ENCODE data around the gene COIL. TPM values are rescaled to one million over a fixed set of nuclear protein-coding genes. Genes with fewer than 3 reads are reported as not detected.

The COIL gene
- total and polyA plus RNA-seq, 2 donors (not counting 1 experiment from before 2014, with no cell fraction given): 3.7 to 19.8 TPM

- Histone ChIP-seq H2AFZ (ENCODE audit: insufficient read depth, low read depth, low read length, poor library complexity, severe bottlenecking) (peak overlapping the region; percentile 77), H3K9me3 (ENCODE audit: control extremely low read depth in 1 of 3, control insufficient read depth in 2 of 3, insufficient read depth in 1 of 3, low read length in 2 of 3) (no peaks in the 10 kb centered on the region), H3K27me3 (replicated peaks in 1 of 4; ENCODE audit: control extremely low read depth in 1 of 4, control insufficient read depth in 3 of 4, insufficient read depth in 4 of 4, low read length in 3 of 4) (no peaks in the 10 kb centered on the region), H3K4me3 (ENCODE audit: control extremely low read depth in 1 of 5, extremely low read depth in 1 of 5, insufficient read depth in 1 of 5, low read depth in 2 of 5, low read length in 4 of 5) (peak overlapping the region in 3 of 5 experiments; percentile 41 to 54 (median 50)), H3K27ac (ENCODE audit: low read length in 2 of 2) (no peak overlapping the region), H3K79me2 (ENCODE audit: control insufficient read depth, insufficient read depth, low read length) (no peaks in the 10 kb centered on the region), H3K9ac (ENCODE audit: low read length) (peak overlapping the region; percentile 49), H3K4me1 (ENCODE audit: control insufficient read depth in 2 of 2, insufficient read depth in 2 of 2, low read length in 2 of 2) (peaks cover 14 to 15% of the 10 kb centered on the region in 2 donors), H3K4me2 (replicated peaks; ENCODE audit: low read depth, low read length, poor library complexity, severe bottlenecking) (peak overlapping the region; percentile 67), H3K36me3 (replicated peaks in 1 of 2; ENCODE audit: control extremely low read depth in 1 of 2, control insufficient read depth in 1 of 2, extremely low read depth in 1 of 2, insufficient read depth in 2 of 2, low read length in 1 of 2) (no peaks in the 10 kb centered on the region), H4K20me1 (ENCODE audit: control insufficient read depth, insufficient read depth, low read length, poor library complexity, severe bottlenecking) (no peaks in the 10 kb centered on the region)
- TF ChIP-seq CTCF (IDR thresholded peaks at IDR 0.05) (no peak), EZH2 (IDR thresholded peaks at IDR 0.05; ENCODE audit: borderline replicate concordance, insufficient read depth, low read depth, low read length, poor library complexity, severe bottlenecking) (no peak)
- CTCF ChIA-PET: interaction anchor here (0.8 to 3.4 kb wide), 9 partner anchors 9 to 191 kb away, joined by 3 to 13 read pairs (median 3); partner anchors contain the start of gene SCPEP1
- ATAC-seq (ENCODE audit: low read depth) (peak; percentile 31), DNase-seq (no peak)
- Mint-ChIP-seq H3K4me1 (peaks cover 33% of the 10 kb centered on the region), H3K9me3 (ENCODE audit: insufficient read depth) (no peaks in the 10 kb centered on the region), H3K4me3 (peak overlapping the region; percentile 49), H3K27me3 (no peaks in the 10 kb centered on the region), H3K27ac (no peak overlapping the region)
- POLR2A ChIA-PET: no interaction called here
- 100% methylated on average over 1 of the region's 3 CpGs for WGBS (ENCODE audit: insufficient coverage)
- intact Hi-C loops (cut with micrococcal nuclease): no loop called here
These were observed 49.6 kb upstream of the COIL start for GRCh38 chr17:57010487-57010886.

GRCh38 chr17:57009737-57010445 is 49.0 kb upstream of the COIL start:
- H3K4me2 ChIP-seq (replicated peaks; ENCODE audit: low read depth, low read length, poor library complexity, severe bottlenecking): peak overlapping the region; percentile 67
- peak overlapping the region; percentile 32 for H3K27ac Mint-ChIP-seq
- DNase-seq: peak; percentile 72

More at GRCh38 chr17:57009737-57010445, 49.0 kb upstream of the COIL start:
- Mint-ChIP-seq H3K4me3 (peak overlapping the region; percentile 49), H3K27me3 (no peaks in the 10 kb centered on the region), H3K9me3 (ENCODE audit: insufficient read depth) (no peaks in the 10 kb centered on the region), H3K4me1 (peaks cover 39% of the 10 kb centered on the region)
- Histone ChIP-seq H3K79me2 (ENCODE audit: control insufficient read depth, insufficient read depth, low read length) (no peaks in the 10 kb centered on the region), H2AFZ (ENCODE audit: insufficient read depth, low read depth, low read length, poor library complexity, severe bottlenecking) (peak overlapping the region; percentile 77), H3K36me3 (replicated peaks in 1 of 2; ENCODE audit: control extremely low read depth in 1 of 2, control insufficient read depth in 1 of 2, extremely low read depth in 1 of 2, insufficient read depth in 2 of 2, low read length in 1 of 2) (no peaks in the 10 kb centered on the region), H3K4me1 (ENCODE audit: control insufficient read depth in 2 of 2, insufficient read depth in 2 of 2, low read length in 2 of 2) (peaks cover 20 to 21% of the 10 kb centered on the region in 2 donors), H4K20me1 (ENCODE audit: control insufficient read depth, insufficient read depth, low read length, poor library complexity, severe bottlenecking) (no peaks in the 10 kb centered on the region), H3K4me3 (ENCODE audit: control extremely low read depth in 1 of 5, extremely low read depth in 1 of 5, insufficient read depth in 1 of 5, low read depth in 2 of 5, low read length in 4 of 5) (peak overlapping the region in 3 of 5 experiments; percentile 41 to 54 (median 50)), H3K9ac (ENCODE audit: low read length) (peak overlapping the region; percentile 49), H3K27ac (ENCODE audit: low read length in 2 of 2) (no peak overlapping the region), H3K27me3 (replicated peaks in 1 of 4; ENCODE audit: control extremely low read depth in 1 of 4, control insufficient read depth in 3 of 4, insufficient read depth in 4 of 4, low read length in 3 of 4) (no peaks in the 10 kb centered on the region), H3K9me3 (ENCODE audit: control extremely low read depth in 1 of 3, control insufficient read depth in 2 of 3, insufficient read depth in 1 of 3, low read length in 2 of 3) (no peaks in the 10 kb centered on the region)
- CTCF ChIA-PET: interaction anchor here (0.8 to 3.4 kb wide), 8 partner anchors 11 to 190 kb away, joined by 3 to 13 read pairs (median 3); partner anchors contain the start of gene SCPEP1
- WGBS (ENCODE audit: insufficient coverage): 32% methylated on average over 5 of the region's 7 CpGs
- peak; percentile 57 for ATAC-seq (ENCODE audit: low read depth)
- POLR2A ChIA-PET: no interaction called here
- TF ChIP-seq EZH2 (IDR thresholded peaks at IDR 0.05; ENCODE audit: borderline replicate concordance, insufficient read depth, low read depth, low read length, poor library complexity, severe bottlenecking): no peak
- TF ChIP-seq CTCF (IDR thresholded peaks at IDR 0.05): peak; percentile 81
- intact Hi-C loops (cut with micrococcal nuclease): loop anchor here (10.0 kb wide), 1 partner anchor 245 kb away; the partner anchor contains the start of gene MSI2

All from B cell (primary cell).